SK-N-SH (cell line): ENCODE data around the gene GEMIN8. TPM values are rescaled to one million over a fixed set of nuclear protein-coding genes. Genes with fewer than 3 reads are reported as not detected.

Experiments used
- CTCF ChIA-PET: fragments of 300-600, 350-600 bp; formaldehyde crosslinking; extraction: SDS; loops from one replicate; lab custom pipeline; 2021; lab: Yijun Ruan, JAX
- POLR2A ChIA-PET: fragments of 350-600 bp; sonication (Branson Sonifier 250); formaldehyde crosslinking; extraction: SDS; loops from one replicate; lab custom pipeline; 2020; ENCODE audit warnings: antibody characterized with exemption, inconsistent platforms; lab: Yijun Ruan, JAX
- DNase-seq: peaks from one replicate; pipeline ENCODE4 v3.0.0; 2012
- H2AFZ ChIP-seq: fragments of 200-600 bp; sonication (generic); 2 replicates; pipeline ENCODE4 v1.8.1; 2016; ENCODE audit warnings: antibody characterized with exemption, mild to moderate bottlenecking, low read depth
- H3F3A ChIP-seq: fragments of 200-600 bp; sonication (generic); replicated peaks from 2 replicates; pipeline ENCODE3; 2016; ENCODE audit warnings: antibody characterized with exemption, mild to moderate bottlenecking; ENCODE audit not compliant: insufficient read depth
- H3K27ac ChIP-seq, 2 experiments: fragments of 200-500 bp in 1 of 2; fragments of 200-600 bp in 1 of 2; sonication (Bioruptor generic) in 1 of 2; sonication (generic), shearing (Covaris generic) in 1 of 2; 2 replicates each; pipeline versions ENCODE4 v1.5.1 to v1.6.1; 2014 to 2016; ENCODE audit warnings: low read depth in 2 of 2, inconsistent platforms in 1 of 2, low read length in 1 of 2, mild to moderate bottlenecking in 1 of 2, mixed read lengths in 1 of 2
- H3K27me3 ChIP-seq: fragments of 200-600 bp; sonication (generic), shearing (Covaris generic); 2 replicates; pipeline ENCODE4 v1.6.1; 2016; ENCODE audit warnings: mixed run types; ENCODE audit not compliant: insufficient read depth
- H3K36me3 ChIP-seq, 2 experiments: fragments of 200-500 bp in 1 of 2; fragments of 200-600 bp in 1 of 2; sonication (Bioruptor generic) in 1 of 2; sonication (generic) in 1 of 2; replicated peaks in 1 of 2; 2 replicates each; pipeline versions ENCODE3 to v1.5.1; 2014 to 2016; ENCODE audit warnings: low read length in 1 of 2, mild to moderate bottlenecking in 1 of 2; ENCODE audit not compliant: insufficient read depth in 2 of 2, control insufficient read depth in 1 of 2
- H3K4me1 ChIP-seq, 2 experiments: fragments of 200-500 bp in 1 of 2; fragments of 200-600 bp in 1 of 2; sonication (Bioruptor generic) in 1 of 2; sonication (generic), shearing (Covaris generic) in 1 of 2; 2 replicates each; pipeline versions ENCODE4 v1.5.1 to v1.6.1; 2014 to 2016; ENCODE audit warnings: low read depth in 1 of 2, low read length in 1 of 2, mixed run types in 1 of 2; ENCODE audit not compliant: insufficient read depth in 2 of 2, control insufficient read depth in 1 of 2
- H3K4me2 ChIP-seq: fragments of 200-600 bp; sonication (generic), shearing (Covaris generic); 2 replicates; pipeline ENCODE4 v1.6.1; 2017; ENCODE audit warnings: mixed run types
- H3K4me3 ChIP-seq, 2 experiments: fragments of 200-500 bp in 1 of 2; fragments of 200-600 bp in 1 of 2; sonication (Bioruptor generic) in 1 of 2; sonication (generic), shearing (Covaris generic) in 1 of 2; 2 replicates each; pipeline versions ENCODE4 v1.5.1 to v1.8.1; 2014 to 2016; ENCODE audit warnings: low read depth in 2 of 2, inconsistent platforms in 1 of 2, low read length in 1 of 2, mild to moderate bottlenecking in 1 of 2, mixed read lengths in 1 of 2, moderate library complexity in 1 of 2
- H3K79me2 ChIP-seq: fragments of 200-600 bp; sonication (generic); 2 replicates; pipeline ENCODE4 v1.8.1; 2017; ENCODE audit warnings: mild to moderate bottlenecking; ENCODE audit not compliant: insufficient read depth
- H3K9ac ChIP-seq: fragments of 200-600 bp; sonication (generic); 2 replicates; pipeline ENCODE4 v1.6.1; 2017; ENCODE audit warnings: mixed run types
- H3K9me2 ChIP-seq: fragments of 200-600 bp; sonication (generic); 2 replicates; pipeline ENCODE4 v1.6.1; 2017; ENCODE audit warnings: mixed run types
- H3K9me3 ChIP-seq: fragments of 200-600 bp; sonication (generic); 2 replicates; pipeline ENCODE4 v1.6.1; 2017; ENCODE audit warnings: mixed run types, mild to moderate bottlenecking, moderate library complexity
- H4K20me1 ChIP-seq: fragments of 200-600 bp; sonication (generic); 2 replicates; pipeline ENCODE4 v1.6.1; 2017; ENCODE audit warnings: mild to moderate bottlenecking, mixed run types; ENCODE audit not compliant: insufficient read depth
- CHD2 ChIP-seq: fragments of 150-350 bp; IDR thresholded peaks from 2 replicates; pipeline ENCODE4 v1.6.1; 2018; ENCODE audit warnings: low read length; ENCODE audit not compliant: partially characterized antibody
- CTCF ChIP-seq: fragments of 200-600 bp; sonication (generic); IDR thresholded peaks from 2 replicates; pipeline ENCODE4 v1.6.1; 2017; ENCODE audit warnings: antibody characterized with exemption, mild to moderate bottlenecking, moderate library complexity
- EP300 ChIP-seq, 2 experiments: IDR thresholded peaks; 2 replicates each; pipeline versions ENCODE4 v1.4.0 to v1.6.1; 2012; ENCODE audit warnings: borderline replicate concordance in 1 of 2, low read depth in 1 of 2, low read length in 1 of 2
- EZH2phosphoT487 ChIP-seq: fragments of 200-600 bp; sonication (generic); IDR thresholded peaks from 2 replicates; pipeline ENCODE4 v1.6.1; 2017; ENCODE audit warnings: low read depth, mixed run types, mild to moderate bottlenecking, antibody characterized with exemption, moderate library complexity, borderline replicate concordance
- FOSL2 ChIP-seq: IDR thresholded peaks from 2 replicates; pipeline ENCODE4 v1.4.0; 2012; ENCODE audit warnings: low read depth, mild to moderate bottlenecking, moderate library complexity, borderline replicate concordance
- FOXJ3 ChIP-seq: sonication (generic); formaldehyde crosslinking; IDR thresholded peaks from 2 replicates; pipeline ENCODE4 v1.5.1; 2020; ENCODE audit warnings: mild to moderate bottlenecking, missing genetic modification reagents
- GATA2 ChIP-seq: sonication (generic); formaldehyde crosslinking; IDR thresholded peaks from 2 replicates; pipeline ENCODE4 v1.5.0; 2020; ENCODE audit warnings: mild to moderate bottlenecking, missing genetic modification reagents
- IRF3 ChIP-seq: fragments of 150-350 bp; IDR thresholded peaks from 2 replicates; pipeline ENCODE4 v1.6.1; 2016; ENCODE audit warnings: mild to moderate bottlenecking, low read depth, low read length
- MEF2A ChIP-seq: IDR thresholded peaks from 2 replicates; pipeline ENCODE4 v1.4.0; 2012; ENCODE audit warnings: low read depth, borderline replicate concordance
- MXI1 ChIP-seq: IDR thresholded peaks from 2 replicates; pipeline ENCODE4 v1.6.1; 2012; ENCODE audit warnings: mild to moderate bottlenecking, low read depth, low read length, improper control_type of control experiment
- NRF1 ChIP-seq: IDR thresholded peaks from 2 replicates; pipeline ENCODE4 v1.6.1; 2012; ENCODE audit warnings: low read depth, mild to moderate bottlenecking, low read length
- RAD21 ChIP-seq: IDR thresholded peaks from 2 replicates; pipeline ENCODE4 v1.6.1; 2012; ENCODE audit warnings: mild to moderate bottlenecking, low read length
- RFX5 ChIP-seq: IDR thresholded peaks from 2 replicates; pipeline ENCODE4 v1.6.1; 2012; ENCODE audit warnings: mild to moderate bottlenecking, improper control_type of control experiment, low read length
- RXRA ChIP-seq: IDR thresholded peaks from 2 replicates; pipeline ENCODE4 v1.4.0; 2012; ENCODE audit warnings: low read depth, mild to moderate bottlenecking, borderline replicate concordance
- SMC3 ChIP-seq: IDR thresholded peaks from 2 replicates; pipeline ENCODE4 v1.6.1; 2012; ENCODE audit warnings: low read depth, low read length, improper control_type of control experiment
- USF2 ChIP-seq: fragments of 150-350 bp; IDR thresholded peaks from 2 replicates; pipeline ENCODE4 v1.6.1; 2017; ENCODE audit warnings: antibody characterized with exemption, low read length, low read depth, borderline replicate concordance
- YY1 ChIP-seq: IDR thresholded peaks from 2 replicates; pipeline ENCODE4 v1.4.0; 2012; ENCODE audit warnings: low read depth, mild to moderate bottlenecking
- ZBTB33 ChIP-seq: IDR thresholded peaks from 2 replicates; pipeline ENCODE4 v1.4.0; 2012; ENCODE audit warnings: low read depth, borderline replicate concordance
- WGBS: methylation state at CpG from one replicate; pipeline ENCODE4 v1.1.6; 2017; ENCODE audit warnings: low lambda C conversion rate; 5-methylcytosine and 5-hydroxymethylcytosine counted together
- polyA plus RNA-seq, 3 experiments: library from polyadenylated mRNA; depleted of rRNA; stranded (reverse); fragments of >200 nt; gene quantifications; 2 replicates each; pipeline ENCODE4 v1.2.3, GENCODE V29; 2012

GEMIN8 gene
- polyA plus RNA-seq, 1 of the 3 experiments (the other 2 are of a cell fraction), result 69.8 TPM

GRCh38 chrX:14022019-14022418 lies 7.7 kb downstream of the GEMIN8 start (continued):
- TF ChIP-seq YY1 (no peak), MEF2A (no peak)

GRCh38 chrX:14017399-14017798 lies 12.3 kb downstream of the GEMIN8 start:
- no peak overlapping the region for H3K27ac ChIP-seq
- no peaks in the 10 kb centered on the region for H3K79me2 ChIP-seq
- H2AFZ ChIP-seq, result no peak overlapping the region
- no peak overlapping the region for H3K4me2 ChIP-seq
- CTCF ChIA-PET, result no interaction called here
- DNase-seq, result no peak
- peaks cover 7% of the 10 kb centered on the region for H3F3A ChIP-seq
- no peak overlapping the region for H3K9ac ChIP-seq
- POLR2A ChIA-PET, result no interaction called here
- no peaks in the 10 kb centered on the region for H3K9me2 ChIP-seq
- H3K4me1 ChIP-seq, result no peaks in the 10 kb centered on the region; a peak in 1 of 4 replicates
- 80% methylated on average over 3 of the region's 3 CpGs for WGBS
- H4K20me1 ChIP-seq, result no peaks in the 10 kb centered on the region
- no peak overlapping the region for H3K4me3 ChIP-seq
- peaks cover 49 to 57% of the 10 kb centered on the region in 2 experiments for H3K36me3 ChIP-seq
- TF ChIP-seq RAD21 (no peak), CTCF (no peak), NRF1 (no peak), MXI1 (no peak), EP300 (IDR thresholded peaks at IDR 0.05; ENCODE audit: borderline replicate concordance in 1 of 2, low read depth in 1 of 2, low read length in 1 of 2) (no peak), FOXJ3 (CRISPR knock-in tag) (no peak), FOSL2 (no peak), RFX5 (no peak), GATA2 (CRISPR knock-in tag) (no peak), CHD2 (no peak), IRF3 (no peak), USF2 (no peak), EZH2phosphoT487 (no peak), SMC3 (no peak), ZBTB33 (no peak), RXRA (no peak)
- H3K9me3 ChIP-seq, result no peaks in the 10 kb centered on the region
- H3K27me3 ChIP-seq, result no peaks in the 10 kb centered on the region
